Epithelial cell of proximal tubule (primary cell): Measurements from ENCODE around the gene TDRKH. TPM values are rescaled to one million over a fixed set of nuclear protein-coding genes. Genes with fewer than 3 reads are reported as not detected.
"Not testable (repeated sequence)": the region's sequence is repeated elsewhere in the genome, so short reads cannot be mapped to it uniquely, and the experiment has no call there.

Source experiments
- DNase-seq: peaks from one replicate; pipeline ENCODE4 v3.0.0-alpha.2; 2011; ENCODE audit warnings: low read depth
- H3K4me3 ChIP-seq: 2 replicates; pipeline ENCODE4 v1.5.1; 2011; ENCODE audit warnings: low read depth, mild to moderate bottlenecking, low read length
- CTCF ChIP-seq: conservative IDR thresholded peaks from 2 replicates; pipeline ENCODE4 v1.5.1; 2012; ENCODE audit warnings: low read depth, mild to moderate bottlenecking, low read length
- total RNA-seq: library from RNA; depleted of rRNA; stranded (reverse); fragments of >200 nt; gene quantifications from 2 replicates; pipeline ENCODE4 v1.2.3, GENCODE V29; 2015

The TDRKH gene
- total RNA-seq, 1 donor from 2014 or later, result 7.4 TPM

DNA sequence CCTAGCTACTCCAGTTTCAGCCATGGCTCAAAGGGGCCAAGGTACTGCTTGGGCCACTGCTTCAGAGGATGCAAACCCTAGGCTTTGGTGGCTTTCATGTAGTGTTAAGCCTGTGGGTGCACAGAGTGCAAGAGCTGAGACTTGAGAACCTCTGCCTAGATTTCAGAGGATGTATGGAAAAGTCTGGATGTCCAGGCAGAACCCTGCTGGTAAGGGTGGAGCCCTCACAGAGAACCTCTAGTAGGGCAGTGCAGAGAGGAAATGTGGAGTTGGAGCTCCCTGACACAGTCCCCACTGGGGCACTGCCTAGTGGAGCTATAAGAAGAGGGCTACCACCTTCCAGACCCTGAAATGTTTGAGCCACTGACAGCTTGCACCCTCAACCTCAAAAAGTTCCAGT, 52.8 kb downstream of the TDRKH start:
- no peak for DNase-seq
- no peak overlapping the region for H3K4me3 ChIP-seq
- no peak for TF ChIP-seq CTCF

DNA sequence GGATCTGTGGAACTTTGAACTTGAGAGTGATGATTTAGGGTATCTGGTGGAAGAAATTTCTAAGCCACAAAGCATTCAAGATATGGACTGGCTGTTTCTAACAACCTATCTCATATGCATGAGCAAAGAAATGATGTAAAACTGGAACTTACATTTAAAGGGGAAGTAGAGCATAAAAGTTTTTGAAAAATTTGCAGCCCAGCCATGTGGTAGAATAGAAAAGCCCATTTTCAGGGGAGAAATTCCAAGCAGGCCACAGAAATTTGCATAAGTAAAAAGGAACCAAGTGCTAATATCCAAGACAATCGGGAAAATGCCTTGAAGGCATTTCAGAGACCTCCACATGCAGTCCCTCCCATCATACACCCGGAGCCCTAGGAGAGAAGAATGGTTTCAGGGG, 53.3 kb downstream of the TDRKH start:
- no peak overlapping the region for H3K4me3 ChIP-seq
- TF ChIP-seq CTCF, result no peak
- no peak for DNase-seq

DNA sequence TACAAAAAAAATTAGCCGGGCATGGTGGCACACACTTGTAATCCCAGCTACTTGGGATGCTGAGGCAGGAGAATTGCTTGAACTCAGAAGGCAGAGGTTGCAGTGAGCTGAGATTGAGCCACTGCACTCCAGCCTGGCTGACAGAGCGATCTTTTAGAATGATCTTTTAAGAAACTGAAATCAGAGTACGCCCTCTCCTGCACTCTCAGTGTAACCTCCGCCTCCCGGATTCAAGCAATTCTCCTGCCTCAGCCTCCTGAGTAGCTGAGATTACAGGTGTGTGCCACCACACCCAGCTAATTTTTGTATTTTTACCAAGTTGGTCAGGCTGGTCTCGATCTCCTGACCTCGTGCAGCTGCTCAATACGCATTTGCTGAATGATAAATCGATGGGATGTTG, 56.3 kb downstream of the TDRKH start:
- H3K4me3 ChIP-seq, DNase-seq: not testable (repeated sequence)

DNA sequence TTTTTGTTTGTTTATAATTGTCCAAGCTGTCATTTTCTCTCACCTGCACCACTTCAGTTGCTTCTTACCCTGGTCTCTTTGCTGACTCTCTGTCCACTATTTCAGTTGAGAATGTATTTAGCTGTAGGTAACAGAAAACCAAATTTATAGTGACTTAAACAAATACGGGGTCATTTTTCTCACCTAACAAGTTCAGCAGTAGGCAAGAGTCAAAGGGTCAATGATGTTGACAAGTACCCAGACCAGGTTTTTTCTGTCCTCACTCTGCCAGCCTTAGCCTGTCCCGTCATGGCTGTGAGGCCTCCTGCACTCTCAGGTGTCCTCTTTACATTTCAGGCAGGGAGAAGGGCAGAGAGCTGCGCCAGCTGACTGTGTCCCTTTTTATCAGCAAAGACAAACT, 57.2 kb downstream of the TDRKH start:
- H3K4me3 ChIP-seq, result no peak overlapping the region
- DNase-seq, result no peak

GRCh38 chr1:151729966-151730291, 60.4 kb downstream of the TDRKH start:
- no peak overlapping the region for H3K4me3 ChIP-seq
- DNase-seq, result no peak
- TF ChIP-seq CTCF, result no peak

More for the DNA sequence above, 57.2 kb downstream of the TDRKH start:
- no peak for TF ChIP-seq CTCF

DNA sequence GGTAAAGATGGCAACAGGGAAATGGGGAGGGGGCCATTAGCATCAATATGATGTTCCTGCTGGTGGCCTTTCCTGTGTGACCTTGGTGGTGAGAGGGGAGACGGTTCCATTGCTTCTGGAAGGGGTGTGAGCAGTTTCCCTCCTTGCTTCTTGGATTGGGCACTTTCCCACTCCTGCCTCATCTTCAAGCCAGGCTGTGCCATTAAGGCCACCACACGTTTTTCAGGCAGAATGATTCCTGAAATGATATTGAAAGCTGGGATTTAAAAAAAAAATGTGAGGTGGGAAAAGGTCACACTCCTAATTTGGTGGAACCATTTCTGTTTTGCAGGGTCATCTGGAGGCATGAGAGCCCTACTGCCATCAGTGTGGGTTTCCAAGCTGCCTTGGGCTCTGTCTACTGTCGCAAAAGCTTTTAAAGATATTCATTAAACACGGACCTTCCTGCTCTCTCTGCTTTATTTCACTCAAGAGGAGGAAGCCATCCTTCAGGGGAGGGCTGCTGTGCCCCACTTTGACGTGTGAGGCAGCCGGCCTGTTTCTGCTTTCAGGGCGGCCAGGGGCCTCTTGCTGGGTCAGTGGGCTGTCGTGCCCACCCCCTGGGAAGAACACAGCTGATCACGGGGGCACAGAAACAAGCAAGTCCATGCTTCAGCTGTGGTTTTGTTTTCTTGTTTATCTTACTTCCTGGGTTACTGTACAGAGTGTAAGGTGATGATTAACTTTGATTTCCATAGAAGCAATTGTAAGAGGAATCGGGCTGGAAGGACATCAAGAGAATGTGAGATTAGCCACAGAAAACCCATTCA, 60.9 kb downstream of the TDRKH start:
- TF ChIP-seq CTCF, result no peak
- DNase-seq, result peak; percentile 22
- H3K4me3 ChIP-seq, result no peak overlapping the region

DNA sequence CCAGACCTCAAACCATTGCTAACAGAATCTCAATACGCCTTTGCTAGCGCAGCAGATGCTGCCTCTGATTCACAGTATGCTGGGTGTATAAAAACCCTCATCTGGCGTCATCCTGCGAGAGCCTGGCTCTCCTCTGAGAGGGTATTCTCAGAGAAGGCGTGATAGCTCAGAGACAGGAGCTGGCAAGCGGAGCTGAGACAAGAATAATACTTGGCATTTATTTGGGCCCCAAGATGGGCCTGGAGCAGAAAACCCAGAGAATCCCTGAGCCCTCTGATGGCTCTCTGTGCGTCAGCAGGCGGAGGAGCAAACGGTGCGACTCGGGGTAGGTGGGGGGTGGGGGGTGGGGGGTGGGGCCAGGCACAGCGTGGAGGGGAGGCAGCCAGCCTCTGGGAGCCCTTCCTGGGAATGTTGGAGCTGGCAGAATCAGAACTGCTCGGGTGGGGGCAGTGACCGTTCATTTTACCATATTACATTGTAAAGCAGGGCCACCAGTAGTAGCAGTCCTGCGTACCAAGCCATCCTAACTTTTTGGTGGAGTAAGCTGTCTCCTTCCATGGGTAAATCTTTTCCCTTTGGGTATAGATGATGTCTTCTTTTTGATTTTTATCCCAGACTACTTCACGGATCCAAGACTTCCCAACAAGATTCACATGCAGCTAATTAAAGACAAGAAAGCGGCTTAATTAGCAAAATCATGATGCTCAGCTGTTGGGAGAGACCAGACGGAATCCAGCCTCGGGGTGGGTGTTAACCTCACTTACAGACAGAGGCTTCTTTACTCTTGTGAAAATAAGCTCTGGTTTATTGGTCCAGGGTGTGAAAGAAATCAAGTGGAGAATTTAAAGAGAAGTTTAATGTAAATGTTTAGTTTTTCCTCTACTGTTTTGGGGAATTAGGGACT, 61.9 kb downstream of the TDRKH start:
- H3K4me3 ChIP-seq, result no peak overlapping the region
- no peak for TF ChIP-seq CTCF
- DNase-seq, result no peak
